ENCODE data around the gene ACSL5. TPM values are rescaled to one million over a fixed set of nuclear protein-coding genes. Genes with fewer than 3 reads are reported as not detected.

ACSL5 gene
- total and polyA plus RNA-seq, 2 experiments from 2014 or later: not detected

- H3F3A ChIP-seq (replicated peaks; ENCODE audit: low read depth): no peaks in the 10 kb centered on the region
- Mint-ChIP-seq H3K27ac (no peak overlapping the region), H3K27me3 (ENCODE audit: insufficient read depth, low read depth, poor library complexity) (peaks cover 3% of the 10 kb centered on the region), H3K4me3 (no peak overlapping the region), H3K9me3 (peaks cover 11% of the 10 kb centered on the region), H3K36me3 (ENCODE audit: low read depth) (peaks cover 3% of the 10 kb centered on the region; the same call in 1 of the 3 replicates), H3K4me1 (peaks cover 9% of the 10 kb centered on the region)
- no peaks in the 10 kb centered on the region for H3K4me1 ChIP-seq (ENCODE audit: insufficient read depth)
- no peak overlapping the region for H3K4me2 ChIP-seq
- no peak overlapping the region for H2AFZ ChIP-seq
- no peaks in the 10 kb centered on the region for H3K27me3 ChIP-seq (ENCODE audit: insufficient read depth)
- H3K79me2 ChIP-seq (replicated peaks; ENCODE audit: insufficient read depth): no peaks in the 10 kb centered on the region
- TF ChIP-seq STAT1 (IDR thresholded peaks at IDR 0.05; ENCODE audit: unreplicated experiment) (no peak), NANOG (IDR thresholded peaks at IDR 0.05; ENCODE audit: borderline replicate concordance) (no peak), EZH2 (IDR thresholded peaks at IDR 0.05; ENCODE audit: low read depth, unreplicated experiment) (no peak), ZNF114 (CRISPR knock-in tag; IDR thresholded peaks at IDR 0.05) (no peak), ETS1 (IDR thresholded peaks at IDR 0.05) (no peak), JUNB (IDR thresholded peaks at IDR 0.05; ENCODE audit: unreplicated experiment) (no peak), EZH2phosphoT487 (IDR thresholded peaks at IDR 0.05; ENCODE audit: unreplicated experiment) (no peak), CTCF (conservative IDR thresholded peaks at IDR 0.05; ENCODE audit: low read depth in 2 of 2) (no peak), REST (IDR thresholded peaks at IDR 0.05; ENCODE audit: unreplicated experiment) (no peak), POLR2AphosphoS5 (IDR thresholded peaks at IDR 0.05; ENCODE audit: low read depth) (no peak), ZNF331 (CRISPR knock-in tag; IDR thresholded peaks at IDR 0.05; ENCODE audit: low read depth) (no peak), CREB1 (CRISPR knock-in tag; IDR thresholded peaks at IDR 0.05; ENCODE audit: low read depth) (no peak), ZNF462 (CRISPR knock-in tag; IDR thresholded peaks at IDR 0.05) (no peak)
- H3K27ac ChIP-seq (ENCODE audit: low read depth): no peak overlapping the region
- H3K36me3 ChIP-seq (ENCODE audit: insufficient read depth): no peaks in the 10 kb centered on the region
- ATAC-seq (no peak), DNase-seq (ENCODE audit: low spot score) (no peak)
- H4K20me1 ChIP-seq (replicated peaks; ENCODE audit: insufficient read depth): no peaks in the 10 kb centered on the region
- H3K9me2 ChIP-seq (ENCODE audit: insufficient read depth): no peaks in the 10 kb centered on the region
- no peak overlapping the region for H3K4me3 ChIP-seq
Observed at GRCh38 chr10:112375721-112376395, 1.9 kb downstream of the ACSL5 start.

Data from GM23338 (cell line).